Activated naive CD8-positive, alpha-beta T cell (primary cell): ENCODE results near the gene TTF1.

Experiments
- H3K27ac Mint-ChIP-seq: one replicate; pipeline ENCODE4 v1.8.0; 2021; ENCODE audit warnings: mixed read lengths
- H3K27me3 Mint-ChIP-seq: one replicate; pipeline ENCODE4 v1.8.0; 2021; ENCODE audit warnings: mixed read lengths
- H3K36me3 Mint-ChIP-seq: one replicate; pipeline ENCODE4 v1.8.0; 2021; ENCODE audit warnings: mixed read lengths
- H3K4me1 Mint-ChIP-seq: one replicate; pipeline ENCODE4 v1.8.0; 2021; ENCODE audit warnings: low read depth, mixed read lengths
- H3K4me3 Mint-ChIP-seq: one replicate; pipeline ENCODE4 v1.8.0; 2021; ENCODE audit warnings: mild to moderate bottlenecking, mixed read lengths
- H3K9me3 Mint-ChIP-seq: one replicate; pipeline ENCODE4 v1.8.0; 2021; ENCODE audit warnings: low read depth, mixed read lengths

Gene TTF1

GRCh38 chr9:132424857-132425674, 18.4 kb upstream of the TTF1 start:
- Mint-ChIP-seq H3K27me3 (peaks cover 15% of the 10 kb centered on the region), H3K9me3 (no peaks in the 10 kb centered on the region), H3K27ac (no peak overlapping the region), H3K4me1 (no peaks in the 10 kb centered on the region), H3K4me3 (no peak overlapping the region), H3K36me3 (no peaks in the 10 kb centered on the region)

- no peak overlapping the region for H3K27ac Mint-ChIP-seq
- H3K27me3 Mint-ChIP-seq = peaks cover 8% of the 10 kb centered on the region
- no peaks in the 10 kb centered on the region for H3K9me3 Mint-ChIP-seq
- H3K4me3 Mint-ChIP-seq = no peak overlapping the region
- H3K36me3 Mint-ChIP-seq = no peaks in the 10 kb centered on the region
- H3K4me1 Mint-ChIP-seq = no peaks in the 10 kb centered on the region
These were observed 16.9 kb upstream of the TTF1 start for GRCh38 chr9:132423503-132423902.

- peaks cover 13% of the 10 kb centered on the region for H3K27me3 Mint-ChIP-seq
- no peak overlapping the region for H3K27ac Mint-ChIP-seq
- no peaks in the 10 kb centered on the region for H3K9me3 Mint-ChIP-seq
- no peaks in the 10 kb centered on the region for H3K4me1 Mint-ChIP-seq
- H3K4me3 Mint-ChIP-seq = no peak overlapping the region
- H3K36me3 Mint-ChIP-seq = no peaks in the 10 kb centered on the region
These were observed 15.9 kb upstream of the TTF1 start for GRCh38 chr9:132422574-132422973.

GRCh38 chr9:132418726-132419363, 12.2 kb upstream of the TTF1 start:
- no peak overlapping the region for H3K4me3 Mint-ChIP-seq
- H3K4me1 Mint-ChIP-seq = no peaks in the 10 kb centered on the region
- no peak overlapping the region for H3K27ac Mint-ChIP-seq
- H3K9me3 Mint-ChIP-seq = no peaks in the 10 kb centered on the region
- no peaks in the 10 kb centered on the region for H3K36me3 Mint-ChIP-seq
- H3K27me3 Mint-ChIP-seq = peaks cover 17% of the 10 kb centered on the region

GRCh38 chr9:132415181-132415580, 8.5 kb upstream of the TTF1 start:
- Mint-ChIP-seq H3K4me3 (no peak overlapping the region), H3K27ac (no peak overlapping the region), H3K4me1 (peaks cover 13% of the 10 kb centered on the region), H3K27me3 (peaks cover 33% of the 10 kb centered on the region), H3K9me3 (no peaks in the 10 kb centered on the region), H3K36me3 (no peaks in the 10 kb centered on the region)

- H3K36me3 Mint-ChIP-seq = no peaks in the 10 kb centered on the region
- H3K4me1 Mint-ChIP-seq = peaks cover 13% of the 10 kb centered on the region
- peaks cover 33% of the 10 kb centered on the region for H3K27me3 Mint-ChIP-seq
- H3K4me3 Mint-ChIP-seq = no peak overlapping the region
- H3K27ac Mint-ChIP-seq = no peak overlapping the region
- H3K9me3 Mint-ChIP-seq = no peaks in the 10 kb centered on the region
These were observed 8.1 kb upstream of the TTF1 start for GRCh38 chr9:132414731-132415130.

- Mint-ChIP-seq H3K9me3 (no peaks in the 10 kb centered on the region), H3K36me3 (no peaks in the 10 kb centered on the region), H3K4me3 (no peak overlapping the region), H3K27ac (no peak overlapping the region), H3K4me1 (peaks cover 16% of the 10 kb centered on the region), H3K27me3 (peaks cover 33% of the 10 kb centered on the region)
These were observed 7.3 kb upstream of the TTF1 start for GRCh38 chr9:132413926-132414325.

DNA sequence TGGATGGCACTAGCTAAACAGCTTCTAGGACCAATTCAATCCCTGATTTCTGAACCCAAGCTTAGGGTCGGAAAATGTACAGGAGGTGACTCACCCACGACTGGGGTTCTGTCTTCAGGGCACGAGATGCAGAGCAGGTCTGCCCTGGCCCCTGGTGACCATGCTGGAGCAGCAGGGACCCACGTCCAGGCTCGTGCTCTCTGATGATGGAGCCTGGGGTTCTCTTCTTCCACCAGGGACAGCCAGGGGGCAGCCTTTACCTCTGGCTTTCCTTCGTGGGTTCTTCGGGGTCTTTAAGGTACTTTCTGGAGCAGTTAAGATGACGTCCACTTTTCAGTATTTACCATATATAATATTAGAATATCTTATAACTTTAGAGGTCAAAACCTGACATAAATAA, 5.4 kb upstream of the TTF1 start:
- H3K4me3 Mint-ChIP-seq = peak overlapping the region; percentile 10
- H3K27ac Mint-ChIP-seq = no peak overlapping the region
- no peaks in the 10 kb centered on the region for H3K36me3 Mint-ChIP-seq
- H3K27me3 Mint-ChIP-seq = peaks cover 25% of the 10 kb centered on the region
- peaks cover 19% of the 10 kb centered on the region for H3K4me1 Mint-ChIP-seq
- no peaks in the 10 kb centered on the region for H3K9me3 Mint-ChIP-seq

DNA sequence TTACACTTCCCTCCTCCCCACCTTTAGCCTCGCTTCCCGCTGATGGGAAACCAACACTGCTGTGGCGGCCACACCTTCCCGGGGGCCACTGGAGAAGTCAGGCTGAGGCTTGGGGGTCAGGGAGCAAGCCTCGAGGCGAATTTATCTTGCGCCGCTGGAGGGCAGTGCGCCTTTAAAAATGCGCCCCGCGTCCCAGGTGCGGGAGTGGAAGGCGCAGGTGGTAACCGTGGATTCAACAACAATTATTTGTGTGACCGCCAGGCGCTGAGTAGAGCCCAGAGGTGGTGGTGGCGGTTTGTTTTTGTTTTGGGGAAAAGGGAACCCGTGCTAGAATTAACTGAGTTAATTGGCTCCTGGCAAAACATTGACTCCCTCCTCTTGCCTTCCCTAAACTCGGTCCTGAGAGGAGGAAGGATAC, 4.5 kb upstream of the TTF1 start:
- Mint-ChIP-seq H3K27ac (no peak overlapping the region), H3K27me3 (peaks cover 25% of the 10 kb centered on the region), H3K4me3 (peak overlapping the region; percentile 83), H3K4me1 (peaks cover 26% of the 10 kb centered on the region), H3K36me3 (no peaks in the 10 kb centered on the region), H3K9me3 (no peaks in the 10 kb centered on the region)

GRCh38 chr9:132410642-132411041, 4.0 kb upstream of the TTF1 start:
- Mint-ChIP-seq H3K36me3 (no peaks in the 10 kb centered on the region), H3K9me3 (no peaks in the 10 kb centered on the region), H3K27ac (no peak overlapping the region), H3K4me3 (peak overlapping the region; percentile 83), H3K27me3 (peaks cover 25% of the 10 kb centered on the region), H3K4me1 (peaks cover 30% of the 10 kb centered on the region)

- H3K4me3 Mint-ChIP-seq = peak within 1 kb of the TSS; percentile 83
These were observed 3.3 kb upstream of the TTF1 start, which contains the start of gene CFAP77 for GRCh38 chr9:132409828-132410528. Gene CFAP77, plus strand, starts transcription at chr9:132410211. Its CDS starts 61 bp downstream, at chr9:132410272.

GRCh38 chr9:132408521-132408920, 1.9 kb upstream of the TTF1 start:
- Mint-ChIP-seq H3K4me3 (no peak overlapping the region), H3K27ac (no peak overlapping the region), H3K36me3 (no peaks in the 10 kb centered on the region), H3K9me3 (no peaks in the 10 kb centered on the region), H3K27me3 (peaks cover 17% of the 10 kb centered on the region), H3K4me1 (peaks cover 48% of the 10 kb centered on the region)

More at GRCh38 chr9:132409828-132410528, 3.3 kb upstream of the TTF1 start, which contains the start of gene CFAP77:
- no peak within 1 kb of the TSS for H3K27ac Mint-ChIP-seq
- peaks cover 24% of the 10 kb centered on the region for H3K27me3 Mint-ChIP-seq
- peaks cover 36% of the 10 kb centered on the region for H3K4me1 Mint-ChIP-seq
- H3K9me3 Mint-ChIP-seq = no peaks in the 10 kb centered on the region
- no peaks in the 10 kb centered on the region for H3K36me3 Mint-ChIP-seq

GRCh38 chr9:132407196-132407595, 556 bp upstream of the TTF1 start:
- H3K36me3 Mint-ChIP-seq = no peaks in the 10 kb centered on the region
- peak overlapping the region; percentile 86 for H3K4me3 Mint-ChIP-seq
- H3K27me3 Mint-ChIP-seq = peaks cover 9% of the 10 kb centered on the region
- H3K4me1 Mint-ChIP-seq = peaks cover 56% of the 10 kb centered on the region
- H3K9me3 Mint-ChIP-seq = no peaks in the 10 kb centered on the region
- peak overlapping the region; percentile 84 for H3K27ac Mint-ChIP-seq

DNA sequence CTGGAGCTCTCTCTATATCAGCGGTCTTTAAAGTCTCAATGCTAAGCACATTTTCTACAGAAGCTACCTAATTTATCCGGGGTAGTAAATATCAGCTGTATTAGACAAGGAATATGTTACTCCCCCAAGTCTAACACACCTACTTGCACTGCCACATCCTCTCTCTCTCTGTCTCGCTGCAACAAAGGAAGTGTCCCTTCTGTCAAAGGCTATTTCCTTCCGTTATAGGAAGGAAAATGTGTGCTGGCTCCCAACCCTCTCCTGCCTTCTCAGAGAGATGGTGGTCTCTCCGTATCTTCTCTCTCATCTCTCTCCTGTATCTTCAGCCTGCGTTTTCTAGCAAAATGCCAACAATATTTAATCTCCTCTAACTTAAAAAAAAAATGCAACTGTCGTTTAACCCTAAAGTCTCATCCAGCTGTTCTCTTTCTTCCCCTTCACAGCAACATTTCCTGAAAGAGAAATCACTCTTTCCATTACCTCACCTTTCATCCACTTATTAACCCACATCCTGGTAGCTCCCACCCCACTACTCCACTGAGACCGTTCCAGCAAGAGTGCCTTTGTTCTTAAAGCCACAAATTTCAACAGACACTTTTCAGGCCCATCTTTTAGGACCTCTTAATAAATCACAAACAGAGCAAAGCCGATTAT, 2.3 kb downstream of the TTF1 start:
- H3K4me3 Mint-ChIP-seq = peak overlapping the region; percentile 86
- no peaks in the 10 kb centered on the region for H3K27me3 Mint-ChIP-seq
- H3K9me3 Mint-ChIP-seq = no peaks in the 10 kb centered on the region
- peaks cover 55% of the 10 kb centered on the region for H3K4me1 Mint-ChIP-seq
- H3K36me3 Mint-ChIP-seq = peaks cover 9% of the 10 kb centered on the region
- H3K27ac Mint-ChIP-seq = peak overlapping the region; percentile 84
